GM21717 (cell line): ENCODE measurements around the gene PIBF1.

Experiments
- ATAC-seq: cut with Tn5 transposase; IDR thresholded peaks from one replicate; pipeline ENCODE4 v1.9.1; 2021; ENCODE audit warnings: mild to moderate bottlenecking, moderate library complexity; ENCODE audit not compliant: unreplicated experiment

PIBF1 gene

DNA sequence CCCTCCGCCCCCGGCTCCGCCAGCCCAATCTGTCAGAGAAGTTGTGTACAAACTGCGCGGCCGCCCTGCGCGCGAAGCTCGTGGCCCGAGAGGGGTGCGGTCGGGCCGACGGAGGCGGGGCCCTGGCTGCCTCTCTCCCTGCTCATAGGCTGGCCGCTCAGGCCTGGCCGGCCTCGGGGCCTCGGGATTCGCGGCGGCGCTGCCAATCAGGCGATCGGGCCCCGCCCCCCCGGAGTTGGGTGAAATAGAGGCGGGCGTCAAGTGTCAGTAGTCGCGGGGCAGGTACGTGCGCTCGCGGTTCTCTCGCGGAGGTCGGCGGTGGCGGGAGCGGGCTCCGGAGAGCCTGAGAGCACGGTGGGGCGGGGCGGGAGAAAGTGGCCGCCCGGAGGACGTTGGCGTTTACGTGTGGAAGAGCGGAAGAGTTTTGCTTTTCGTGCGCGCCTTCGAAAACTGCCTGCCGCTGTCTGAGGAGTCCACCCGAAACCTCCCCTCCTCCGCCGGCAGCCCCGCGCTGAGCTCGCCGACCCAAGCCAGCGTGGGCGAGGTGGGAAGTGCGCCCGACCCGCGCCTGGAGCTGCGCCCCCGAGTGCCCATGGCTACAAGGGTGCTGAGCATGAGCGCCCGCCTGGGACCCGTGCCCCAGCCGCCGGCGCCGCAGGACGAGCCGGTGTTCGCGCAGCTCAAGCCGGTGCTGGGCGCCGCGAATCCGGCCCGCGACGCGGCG lies 277.0 kb downstream of the PIBF1 start, which contains the start of gene KLF5:
TSS of gene KLF5 (plus strand) at position 270 of the 724 bp plus-strand sequence. CDS start at position 593, 323 bp downstream.
- peak; percentile 99 for ATAC-seq

DNA sequence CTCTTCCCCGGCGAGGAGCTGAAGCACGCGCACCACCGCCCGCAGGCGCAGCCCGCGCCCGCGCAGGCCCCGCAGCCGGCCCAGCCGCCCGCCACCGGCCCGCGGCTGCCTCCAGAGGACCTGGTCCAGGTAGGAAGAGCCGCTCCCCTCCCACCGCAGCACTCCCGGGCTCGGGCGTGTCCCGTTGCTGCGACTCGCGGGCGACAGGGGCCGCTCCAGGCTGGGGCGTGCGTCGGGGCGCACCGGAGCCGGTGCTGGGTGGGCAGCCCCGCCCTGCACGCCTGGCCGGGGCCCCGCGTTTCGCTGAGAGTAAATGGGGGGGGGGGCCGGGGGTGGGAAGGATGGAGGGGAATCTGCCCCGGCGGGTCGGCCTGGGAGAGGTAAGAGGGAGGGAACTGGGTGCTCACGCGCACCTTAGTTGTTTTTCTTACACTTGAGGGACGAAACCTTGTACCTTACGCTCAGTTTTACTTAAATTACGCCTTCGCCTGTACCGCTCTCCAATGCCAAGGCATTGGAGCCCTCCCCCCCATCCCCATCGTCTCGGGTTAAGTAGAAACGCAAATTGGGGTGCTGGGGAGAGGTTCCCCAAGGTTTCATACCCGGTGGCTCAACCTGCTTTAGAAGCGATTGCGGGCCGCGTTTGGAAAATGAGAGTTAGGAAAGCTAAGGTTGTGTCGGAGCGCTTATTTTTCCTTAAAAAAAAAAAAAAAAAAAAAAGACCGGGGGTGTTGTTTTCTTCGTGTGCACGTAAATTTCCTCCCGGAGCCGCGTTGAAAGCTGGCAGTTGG lies 277.7 kb downstream of the PIBF1 start:
- peak; percentile 43 for ATAC-seq

DNA sequence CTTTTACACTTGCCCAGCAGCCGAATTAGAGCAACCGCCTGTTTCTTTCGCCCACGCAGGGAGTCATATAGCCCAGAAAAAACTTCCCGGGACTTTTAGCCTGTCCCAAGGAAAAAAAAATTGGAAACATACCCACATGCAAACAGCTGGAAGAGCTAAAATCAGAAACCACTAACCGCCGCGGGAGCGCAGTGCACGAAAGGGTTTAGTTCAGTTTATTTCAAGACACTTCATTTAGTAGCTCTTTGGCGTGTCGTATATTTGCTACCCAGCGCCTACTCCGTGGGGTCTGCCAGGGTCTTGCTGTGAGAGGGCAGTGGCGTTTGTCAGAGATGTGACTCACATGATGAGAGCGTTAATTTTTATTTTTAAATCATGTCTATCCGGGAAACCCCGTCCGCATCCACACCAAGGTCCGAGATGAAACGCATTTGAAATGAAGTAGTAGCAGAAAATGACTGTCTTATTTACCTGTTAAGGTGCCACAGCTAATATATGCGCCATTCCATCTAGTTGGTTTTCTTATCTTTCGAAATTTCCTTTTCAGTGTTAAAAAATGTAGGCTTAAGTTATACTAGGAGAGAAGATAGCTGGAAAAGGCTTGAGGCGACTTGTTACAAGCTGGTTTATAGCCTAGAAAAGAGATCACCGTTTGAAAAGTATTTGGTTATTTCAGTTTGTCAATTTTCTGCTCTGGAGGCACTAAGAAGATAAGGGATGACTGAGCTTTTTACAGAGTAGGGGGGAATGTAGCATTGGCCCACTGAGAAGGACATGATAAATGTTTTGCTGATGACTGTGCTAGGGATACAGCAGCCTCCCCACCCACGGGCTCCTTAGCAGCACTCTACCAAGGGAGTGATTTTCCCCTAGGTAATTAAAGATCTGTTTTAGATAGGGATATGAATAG lies 278.6 kb downstream of the PIBF1 start:
- ATAC-seq: no peak

DNA sequence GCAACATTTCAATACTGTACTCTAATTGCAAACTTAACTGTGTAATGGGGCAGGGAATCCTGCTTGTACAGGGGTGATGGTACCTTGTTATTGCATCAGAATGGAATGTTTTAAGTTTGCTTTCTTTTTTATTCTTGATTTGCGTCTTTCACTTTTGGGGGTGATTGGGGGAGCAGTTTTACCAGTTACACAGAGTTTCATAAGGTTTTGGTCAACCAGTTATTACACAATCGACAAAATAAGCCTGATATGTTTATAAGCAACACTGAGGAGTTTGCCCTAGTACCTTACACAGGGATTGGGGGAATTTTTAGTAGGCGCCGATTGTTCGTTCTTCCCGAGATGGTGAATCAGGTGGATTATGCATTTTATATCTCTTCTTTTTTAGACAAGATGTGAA lies 279.5 kb downstream of the PIBF1 start:
- no peak for ATAC-seq

DNA sequence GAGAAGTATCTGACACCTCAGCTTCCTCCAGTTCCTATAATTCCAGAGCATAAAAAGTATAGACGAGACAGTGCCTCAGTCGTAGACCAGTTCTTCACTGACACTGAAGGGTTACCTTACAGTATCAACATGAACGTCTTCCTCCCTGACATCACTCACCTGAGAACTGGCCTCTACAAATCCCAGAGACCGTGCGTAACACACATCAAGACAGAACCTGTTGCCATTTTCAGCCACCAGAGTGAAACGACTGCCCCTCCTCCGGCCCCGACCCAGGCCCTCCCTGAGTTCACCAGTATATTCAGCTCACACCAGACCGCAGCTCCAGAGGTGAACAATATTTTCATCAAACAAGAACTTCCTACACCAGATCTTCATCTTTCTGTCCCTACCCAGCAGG lies 279.9 kb downstream of the PIBF1 start:
- ATAC-seq: no peak

DNA sequence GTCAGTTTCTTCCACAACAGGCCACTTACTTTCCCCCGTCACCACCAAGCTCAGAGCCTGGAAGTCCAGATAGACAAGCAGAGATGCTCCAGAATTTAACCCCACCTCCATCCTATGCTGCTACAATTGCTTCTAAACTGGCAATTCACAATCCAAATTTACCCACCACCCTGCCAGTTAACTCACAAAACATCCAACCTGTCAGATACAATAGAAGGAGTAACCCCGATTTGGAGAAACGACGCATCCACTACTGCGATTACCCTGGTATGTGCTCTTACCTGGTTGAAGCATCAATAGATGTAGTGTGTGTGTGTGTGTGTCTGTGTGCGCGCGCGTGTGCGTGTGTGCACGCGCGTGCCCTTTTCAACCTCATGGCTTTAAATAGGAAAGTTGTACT lies 280.5 kb downstream of the PIBF1 start:
- ATAC-seq: no peak

- ATAC-seq: no peak
Observed at GRCh38 chr13:73063166-73063565, 281.2 kb downstream of the PIBF1 start.

DNA sequence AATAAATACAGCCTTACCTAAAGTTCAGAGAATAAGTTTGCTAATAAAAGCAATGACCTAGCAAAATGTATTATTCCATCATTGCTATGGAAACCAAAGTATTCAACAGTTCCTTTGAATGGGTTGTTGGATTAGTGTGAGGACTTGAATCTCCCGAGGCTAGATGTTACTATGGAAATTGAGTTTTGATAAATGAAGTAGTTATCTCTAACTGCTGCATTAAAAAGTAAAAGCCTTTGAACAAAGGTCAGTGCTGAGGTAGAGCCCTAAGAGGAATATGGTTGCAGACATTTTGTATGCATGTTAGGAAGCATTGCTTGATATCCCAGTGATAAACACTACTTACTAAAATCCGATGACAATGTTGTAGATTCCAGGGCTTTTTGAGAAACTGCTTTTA lies 283.1 kb downstream of the PIBF1 start:
- ATAC-seq: no peak

DNA sequence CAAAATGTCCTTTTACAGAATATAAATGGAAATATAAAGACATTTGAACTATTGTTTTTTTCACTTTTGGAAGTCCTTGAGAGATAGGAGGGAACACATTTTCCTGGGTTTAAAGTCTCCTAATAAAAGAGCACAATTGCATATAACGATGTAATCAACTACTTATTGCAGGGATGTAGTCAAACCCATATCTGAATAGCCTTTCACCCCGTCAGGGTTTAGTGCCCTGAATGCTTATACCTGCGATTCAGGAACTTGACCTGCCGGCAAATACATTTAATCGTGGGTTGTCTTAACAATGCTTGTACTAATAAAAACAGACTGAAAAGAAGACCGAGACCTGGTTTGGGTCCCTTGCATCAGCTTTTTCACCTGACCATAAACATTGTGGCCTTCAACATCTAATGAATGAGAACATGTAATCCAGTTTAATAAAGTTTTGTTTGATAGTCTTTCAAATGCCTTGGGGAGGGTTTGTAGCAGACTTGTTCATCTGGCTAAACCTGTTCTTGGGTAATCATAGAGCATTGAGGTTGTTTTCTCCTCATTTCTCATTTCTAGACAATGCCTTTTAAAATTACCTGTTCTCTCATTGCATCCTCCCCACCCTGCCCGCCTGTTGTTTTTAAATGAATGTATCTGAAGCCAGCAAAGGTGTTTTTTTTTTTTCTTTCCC lies 283.9 kb downstream of the PIBF1 start:
- ATAC-seq: no peak
